Measurements from ENCODE around the gene ITGBL1.

GRCh38 chr13:101614491-101614890, 162.0 kb downstream of the ITGBL1 start:
- TF ChIP-seq CTCF (IDR thresholded peaks at IDR 0.05; ENCODE audit: extremely low read depth in 1 of 2, insufficient read depth in 1 of 2, low read depth in 1 of 2, low read length in 2 of 2) (no peak), MAX (IDR thresholded peaks at IDR 0.05; ENCODE audit: insufficient read depth, insufficient read length) (no peak), EZH2 (IDR thresholded peaks at IDR 0.05; ENCODE audit: borderline replicate concordance, low read depth, low read length, severe bottlenecking) (no peak)

All from endothelial cell of umbilical vein (primary cell).